ENCODE data around the gene DIPK1B. TPM values are rescaled to one million over a fixed set of nuclear protein-coding genes. Genes with fewer than 3 reads are reported as not detected.

Gene DIPK1B
- total RNA-seq, 1 experiment from 2014 or later = 45.4 TPM

DNA sequence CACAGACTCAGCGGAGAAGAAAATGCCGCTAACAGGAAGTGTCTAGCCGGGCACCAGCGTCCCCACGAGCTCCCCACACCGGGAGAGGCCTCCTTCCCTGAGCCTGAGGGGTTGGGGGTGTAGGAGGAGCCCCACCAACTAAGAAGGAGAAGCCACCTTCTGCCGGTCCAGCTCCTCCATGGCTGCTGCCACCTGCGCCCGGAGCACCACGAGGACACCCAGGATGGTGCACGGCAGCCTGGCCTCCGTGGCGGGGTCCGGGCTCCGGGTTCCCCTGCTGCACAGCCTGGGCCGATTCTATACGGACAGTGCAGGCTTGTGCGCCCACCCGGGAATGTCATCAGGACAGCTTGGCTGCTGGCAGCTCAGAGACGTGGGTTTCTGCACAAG lies 45.4 kb downstream of the DIPK1B start (continued):
- TF ChIP-seq, protein P1, sequence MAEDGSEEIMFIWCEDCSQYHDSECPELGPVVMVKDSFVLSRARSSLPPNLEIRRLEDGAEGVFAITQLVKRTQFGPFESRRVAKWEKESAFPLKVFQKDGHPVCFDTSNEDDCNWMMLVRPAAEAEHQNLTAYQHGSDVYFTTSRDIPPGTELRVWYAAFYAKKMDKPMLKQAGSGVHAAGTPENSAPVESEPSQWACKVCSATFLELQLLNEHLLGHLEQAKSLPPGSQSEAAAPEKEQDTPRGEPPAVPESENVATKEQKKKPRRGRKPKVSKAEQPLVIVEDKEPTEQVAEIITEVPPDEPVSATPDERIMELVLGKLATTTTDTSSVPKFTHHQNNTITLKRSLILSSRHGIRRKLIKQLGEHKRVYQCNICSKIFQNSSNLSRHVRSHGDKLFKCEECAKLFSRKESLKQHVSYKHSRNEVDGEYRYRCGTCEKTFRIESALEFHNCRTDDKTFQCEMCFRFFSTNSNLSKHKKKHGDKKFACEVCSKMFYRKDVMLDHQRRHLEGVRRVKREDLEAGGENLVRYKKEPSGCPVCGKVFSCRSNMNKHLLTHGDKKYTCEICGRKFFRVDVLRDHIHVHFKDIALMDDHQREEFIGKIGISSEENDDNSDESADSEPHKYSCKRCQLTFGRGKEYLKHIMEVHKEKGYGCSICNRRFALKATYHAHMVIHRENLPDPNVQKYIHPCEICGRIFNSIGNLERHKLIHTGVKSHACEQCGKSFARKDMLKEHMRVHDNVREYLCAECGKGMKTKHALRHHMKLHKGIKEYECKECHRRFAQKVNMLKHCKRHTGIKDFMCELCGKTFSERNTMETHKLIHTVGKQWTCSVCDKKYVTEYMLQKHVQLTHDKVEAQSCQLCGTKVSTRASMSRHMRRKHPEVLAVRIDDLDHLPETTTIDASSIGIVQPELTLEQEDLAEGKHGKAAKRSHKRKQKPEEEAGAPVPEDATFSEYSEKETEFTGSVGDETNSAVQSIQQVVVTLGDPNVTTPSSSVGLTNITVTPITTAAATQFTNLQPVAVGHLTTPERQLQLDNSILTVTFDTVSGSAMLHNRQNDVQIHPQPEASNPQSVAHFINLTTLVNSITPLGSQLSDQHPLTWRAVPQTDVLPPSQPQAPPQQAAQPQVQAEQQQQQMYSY (CRISPR knock-in tag; IDR thresholded peaks at IDR 0.05) = no peak
- no peak for TF ChIP-seq OVOL2 (CRISPR knock-in tag; IDR thresholded peaks at IDR 0.05; ENCODE audit: borderline replicate concordance)

DNA sequence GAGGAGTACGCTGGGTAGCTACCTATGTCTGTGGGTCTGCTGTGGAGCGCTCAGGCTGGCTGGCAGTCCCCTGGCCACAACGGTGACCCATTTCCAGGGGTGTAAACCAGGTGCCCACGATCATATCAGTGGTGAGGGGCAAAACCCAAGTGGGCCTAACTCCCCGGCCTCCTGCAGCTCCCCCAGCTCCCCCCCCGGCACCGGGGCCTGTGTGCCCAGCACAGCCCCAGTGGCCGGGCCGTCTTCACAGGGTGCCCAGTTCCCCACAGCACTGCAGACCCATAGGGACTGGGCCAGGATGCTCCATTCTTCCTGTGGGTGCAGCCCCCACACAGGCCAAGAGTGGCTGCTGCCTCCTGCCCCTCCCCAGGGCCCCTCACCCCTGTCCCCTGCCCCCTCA lies 46.6 kb downstream of the DIPK1B start:
- ATAC-seq (no peak), DNase-seq (ENCODE audit: low spot score) (no peak)
- Mint-ChIP-seq H3K27me3 (ENCODE audit: low read depth) (no peaks in the 10 kb centered on the region; the same call in 1 of the 2 replicates), H3K4me3 (no peak overlapping the region), H3K36me3 (peaks cover 3% of the 10 kb centered on the region; the same call in 1 of the 2 replicates), H3K27ac (no peak overlapping the region), H3K9me3 (peaks cover 13% of the 10 kb centered on the region), H3K4me1 (peaks cover 11% of the 10 kb centered on the region)
- CTCF ChIA-PET = interaction anchor here (0.6 to 2.2 kb wide), 7 partner anchors 16 to 220 kb away, joined by 3 to 39 read pairs (median 7); partner anchors contain the start of gene LCN10
- POLR2A ChIA-PET = no interaction called here
- TF ChIP-seq, protein P2, sequence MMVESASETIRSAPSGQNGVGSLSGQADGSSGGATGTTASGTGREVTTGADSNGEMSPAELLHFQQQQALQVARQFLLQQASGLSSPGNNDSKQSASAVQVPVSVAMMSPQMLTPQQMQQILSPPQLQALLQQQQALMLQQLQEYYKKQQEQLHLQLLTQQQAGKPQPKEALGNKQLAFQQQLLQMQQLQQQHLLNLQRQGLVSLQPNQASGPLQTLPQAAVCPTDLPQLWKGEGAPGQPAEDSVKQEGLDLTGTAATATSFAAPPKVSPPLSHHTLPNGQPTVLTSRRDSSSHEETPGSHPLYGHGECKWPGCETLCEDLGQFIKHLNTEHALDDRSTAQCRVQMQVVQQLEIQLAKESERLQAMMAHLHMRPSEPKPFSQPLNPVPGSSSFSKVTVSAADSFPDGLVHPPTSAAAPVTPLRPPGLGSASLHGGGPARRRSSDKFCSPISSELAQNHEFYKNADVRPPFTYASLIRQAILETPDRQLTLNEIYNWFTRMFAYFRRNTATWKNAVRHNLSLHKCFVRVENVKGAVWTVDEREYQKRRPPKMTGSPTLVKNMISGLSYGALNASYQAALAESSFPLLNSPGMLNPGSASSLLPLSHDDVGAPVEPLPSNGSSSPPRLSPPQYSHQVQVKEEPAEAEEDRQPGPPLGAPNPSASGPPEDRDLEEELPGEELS (CRISPR knock-in tag; IDR thresholded peaks at IDR 0.05) = no peak
- no peak for TF ChIP-seq CBFB (CRISPR knock-in tag; IDR thresholded peaks at IDR 0.05; ENCODE audit: low read depth)
- TF ChIP-seq, protein P3, sequence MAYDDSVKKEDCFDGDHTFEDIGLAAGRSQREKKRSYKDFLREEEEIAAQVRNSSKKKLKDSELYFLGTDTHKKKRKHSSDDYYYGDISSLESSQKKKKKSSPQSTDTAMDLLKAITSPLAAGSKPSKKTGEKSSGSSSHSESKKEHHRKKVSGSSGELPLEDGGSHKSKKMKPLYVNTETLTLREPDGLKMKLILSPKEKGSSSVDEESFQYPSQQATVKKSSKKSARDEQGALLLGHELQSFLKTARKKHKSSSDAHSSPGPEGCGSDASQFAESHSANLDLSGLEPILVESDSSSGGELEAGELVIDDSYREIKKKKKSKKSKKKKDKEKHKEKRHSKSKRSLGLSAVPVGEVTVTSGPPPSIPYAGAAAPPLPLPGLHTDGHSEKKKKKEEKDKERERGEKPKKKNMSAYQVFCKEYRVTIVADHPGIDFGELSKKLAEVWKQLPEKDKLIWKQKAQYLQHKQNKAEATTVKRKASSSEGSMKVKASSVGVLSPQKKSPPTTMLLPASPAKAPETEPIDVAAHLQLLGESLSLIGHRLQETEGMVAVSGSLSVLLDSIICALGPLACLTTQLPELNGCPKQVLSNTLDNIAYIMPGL (CRISPR knock-in tag; IDR thresholded peaks at IDR 0.05) = no peak
- TF ChIP-seq IRF2 (CRISPR knock-in tag; IDR thresholded peaks at IDR 0.05; ENCODE audit: borderline replicate concordance, low read depth) = no peak
- TF ChIP-seq GRHL2 (CRISPR knock-in tag; IDR thresholded peaks at IDR 0.05; ENCODE audit: insufficient replicate concordance, severe bottlenecking) = no peak
- no peak for TF ChIP-seq GTF2I (CRISPR knock-in tag; conservative IDR thresholded peaks at IDR 0.05)

DNA sequence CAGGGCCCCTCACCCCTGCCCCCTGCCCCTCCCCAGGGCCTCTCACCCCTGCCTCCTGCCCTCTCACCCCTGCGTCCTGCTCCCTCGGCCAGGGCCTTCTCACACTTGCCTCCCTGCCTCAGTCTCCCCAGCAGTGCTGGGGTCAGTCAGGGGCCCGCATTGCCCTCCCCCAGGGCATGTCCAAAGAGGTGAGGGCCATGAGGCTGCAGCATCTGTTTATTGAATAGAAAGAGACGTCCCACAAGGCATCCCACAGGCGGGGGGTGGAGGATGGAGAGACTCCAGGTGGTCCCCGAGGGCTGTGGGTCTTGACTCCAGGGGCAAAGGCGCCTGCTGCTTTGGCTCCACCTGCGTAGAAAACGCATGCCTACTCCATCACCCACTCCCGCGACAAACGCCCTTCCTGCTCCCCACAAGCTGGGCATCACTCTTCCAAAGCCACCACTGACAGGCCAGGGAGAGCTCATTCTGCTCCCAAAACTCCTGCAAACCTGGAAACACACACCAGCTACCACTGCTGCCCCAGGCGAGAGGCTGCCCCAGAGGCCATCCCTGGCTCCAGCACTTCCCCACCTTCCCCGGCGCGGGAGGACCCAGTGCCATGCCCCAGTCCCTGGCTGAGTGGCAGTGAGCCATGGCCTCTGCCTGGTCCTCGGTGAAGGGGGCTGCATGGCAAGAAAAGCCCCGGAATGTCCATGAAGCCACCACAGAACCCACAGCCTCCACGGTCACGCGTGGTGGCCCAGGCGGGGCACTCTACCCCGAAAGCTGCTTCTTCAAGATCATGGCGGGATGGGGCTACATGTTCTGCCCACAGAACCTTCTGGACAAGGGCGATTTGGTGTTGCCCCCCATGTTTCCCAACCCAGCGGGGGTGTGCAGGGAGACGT lies 47.3 kb downstream of the DIPK1B start:
- Mint-ChIP-seq H3K9me3 (peaks cover 13% of the 10 kb centered on the region), H3K27ac (peak overlapping the region; percentile 57), H3K27me3 (ENCODE audit: low read depth) (no peaks in the 10 kb centered on the region; the same call in 1 of the 2 replicates), H3K4me3 (no peak overlapping the region), H3K4me1 (peaks cover 11% of the 10 kb centered on the region), H3K36me3 (peaks cover 3% of the 10 kb centered on the region; the same call in 1 of the 2 replicates)
- POLR2A ChIA-PET = no interaction called here
- DNase-seq (ENCODE audit: low spot score) = no peak
- ATAC-seq = no peak
- CTCF ChIA-PET = interaction anchor here (0.7 to 1.5 kb wide), 9 partner anchors 10 to 219 kb away, joined by 3 to 7 read pairs (median 3); partner anchors contain the start of gene LCN10
- TF ChIP-seq, protein P4, sequence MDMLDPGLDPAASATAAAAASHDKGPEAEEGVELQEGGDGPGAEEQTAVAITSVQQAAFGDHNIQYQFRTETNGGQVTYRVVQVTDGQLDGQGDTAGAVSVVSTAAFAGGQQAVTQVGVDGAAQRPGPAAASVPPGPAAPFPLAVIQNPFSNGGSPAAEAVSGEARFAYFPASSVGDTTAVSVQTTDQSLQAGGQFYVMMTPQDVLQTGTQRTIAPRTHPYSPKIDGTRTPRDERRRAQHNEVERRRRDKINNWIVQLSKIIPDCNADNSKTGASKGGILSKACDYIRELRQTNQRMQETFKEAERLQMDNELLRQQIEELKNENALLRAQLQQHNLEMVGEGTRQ (CRISPR knock-in tag; IDR thresholded peaks at IDR 0.05) = no peak
- TF ChIP-seq, protein P5, sequence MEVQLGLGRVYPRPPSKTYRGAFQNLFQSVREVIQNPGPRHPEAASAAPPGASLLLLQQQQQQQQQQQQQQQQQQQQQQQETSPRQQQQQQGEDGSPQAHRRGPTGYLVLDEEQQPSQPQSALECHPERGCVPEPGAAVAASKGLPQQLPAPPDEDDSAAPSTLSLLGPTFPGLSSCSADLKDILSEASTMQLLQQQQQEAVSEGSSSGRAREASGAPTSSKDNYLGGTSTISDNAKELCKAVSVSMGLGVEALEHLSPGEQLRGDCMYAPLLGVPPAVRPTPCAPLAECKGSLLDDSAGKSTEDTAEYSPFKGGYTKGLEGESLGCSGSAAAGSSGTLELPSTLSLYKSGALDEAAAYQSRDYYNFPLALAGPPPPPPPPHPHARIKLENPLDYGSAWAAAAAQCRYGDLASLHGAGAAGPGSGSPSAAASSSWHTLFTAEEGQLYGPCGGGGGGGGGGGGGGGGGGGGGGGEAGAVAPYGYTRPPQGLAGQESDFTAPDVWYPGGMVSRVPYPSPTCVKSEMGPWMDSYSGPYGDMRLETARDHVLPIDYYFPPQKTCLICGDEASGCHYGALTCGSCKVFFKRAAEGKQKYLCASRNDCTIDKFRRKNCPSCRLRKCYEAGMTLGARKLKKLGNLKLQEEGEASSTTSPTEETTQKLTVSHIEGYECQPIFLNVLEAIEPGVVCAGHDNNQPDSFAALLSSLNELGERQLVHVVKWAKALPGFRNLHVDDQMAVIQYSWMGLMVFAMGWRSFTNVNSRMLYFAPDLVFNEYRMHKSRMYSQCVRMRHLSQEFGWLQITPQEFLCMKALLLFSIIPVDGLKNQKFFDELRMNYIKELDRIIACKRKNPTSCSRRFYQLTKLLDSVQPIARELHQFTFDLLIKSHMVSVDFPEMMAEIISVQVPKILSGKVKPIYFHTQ (CRISPR knock-in tag; IDR thresholded peaks at IDR 0.05) = no peak
- TF ChIP-seq ZNF416 (CRISPR knock-in tag; IDR thresholded peaks at IDR 0.05) = no peak
- TF ChIP-seq, protein P6, sequence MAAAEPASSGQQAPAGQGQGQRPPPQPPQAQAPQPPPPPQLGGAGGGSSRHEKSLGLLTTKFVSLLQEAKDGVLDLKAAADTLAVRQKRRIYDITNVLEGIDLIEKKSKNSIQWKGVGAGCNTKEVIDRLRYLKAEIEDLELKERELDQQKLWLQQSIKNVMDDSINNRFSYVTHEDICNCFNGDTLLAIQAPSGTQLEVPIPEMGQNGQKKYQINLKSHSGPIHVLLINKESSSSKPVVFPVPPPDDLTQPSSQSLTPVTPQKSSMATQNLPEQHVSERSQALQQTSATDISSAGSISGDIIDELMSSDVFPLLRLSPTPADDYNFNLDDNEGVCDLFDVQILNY (CRISPR knock-in tag; IDR thresholded peaks at IDR 0.05) = no peak
- TF ChIP-seq, protein P7, sequence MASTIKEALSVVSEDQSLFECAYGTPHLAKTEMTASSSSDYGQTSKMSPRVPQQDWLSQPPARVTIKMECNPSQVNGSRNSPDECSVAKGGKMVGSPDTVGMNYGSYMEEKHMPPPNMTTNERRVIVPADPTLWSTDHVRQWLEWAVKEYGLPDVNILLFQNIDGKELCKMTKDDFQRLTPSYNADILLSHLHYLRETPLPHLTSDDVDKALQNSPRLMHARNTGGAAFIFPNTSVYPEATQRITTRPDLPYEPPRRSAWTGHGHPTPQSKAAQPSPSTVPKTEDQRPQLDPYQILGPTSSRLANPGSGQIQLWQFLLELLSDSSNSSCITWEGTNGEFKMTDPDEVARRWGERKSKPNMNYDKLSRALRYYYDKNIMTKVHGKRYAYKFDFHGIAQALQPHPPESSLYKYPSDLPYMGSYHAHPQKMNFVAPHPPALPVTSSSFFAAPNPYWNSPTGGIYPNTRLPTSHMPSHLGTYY (CRISPR knock-in tag; IDR thresholded peaks at IDR 0.05) = no peak
- no peak for TF ChIP-seq SMAD4 (CRISPR knock-in tag; IDR thresholded peaks at IDR 0.05)
- TF ChIP-seq IRF2 (CRISPR knock-in tag; IDR thresholded peaks at IDR 0.05; ENCODE audit: borderline replicate concordance, low read depth) = no peak
- TF ChIP-seq, protein P8, sequence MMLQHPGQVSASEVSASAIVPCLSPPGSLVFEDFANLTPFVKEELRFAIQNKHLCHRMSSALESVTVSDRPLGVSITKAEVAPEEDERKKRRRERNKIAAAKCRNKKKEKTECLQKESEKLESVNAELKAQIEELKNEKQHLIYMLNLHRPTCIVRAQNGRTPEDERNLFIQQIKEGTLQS (CRISPR knock-in tag; conservative IDR thresholded peaks at IDR 0.05) = no peak
